22Rv1 (cell line): ENCODE measurements around the gene DIAPH2.

ENCODE experiments used
- H3K27ac ChIP-seq: fragments of 450-650 bp; 2 replicates; pipeline ENCODE4 v1.5.1; 2017
- ZFX ChIP-seq: fragments of 450-650 bp; IDR thresholded peaks from 2 replicates; pipeline ENCODE4 v1.6.1; 2017; ENCODE audit warnings: antibody characterized with exemption, borderline replicate concordance
- TF ChIP-seq, protein P1 (sequence below): fragments of 450-650 bp; IDR thresholded peaks from 2 replicates; pipeline ENCODE4 v1.5.1; 2017; ENCODE audit warnings: mild to moderate bottlenecking

Gene DIAPH2

GRCh38 chrX:97168646-97169045 lies 484.0 kb downstream of the DIAPH2 start:
- no peak overlapping the region for H3K27ac ChIP-seq
- TF ChIP-seq, protein P1, sequence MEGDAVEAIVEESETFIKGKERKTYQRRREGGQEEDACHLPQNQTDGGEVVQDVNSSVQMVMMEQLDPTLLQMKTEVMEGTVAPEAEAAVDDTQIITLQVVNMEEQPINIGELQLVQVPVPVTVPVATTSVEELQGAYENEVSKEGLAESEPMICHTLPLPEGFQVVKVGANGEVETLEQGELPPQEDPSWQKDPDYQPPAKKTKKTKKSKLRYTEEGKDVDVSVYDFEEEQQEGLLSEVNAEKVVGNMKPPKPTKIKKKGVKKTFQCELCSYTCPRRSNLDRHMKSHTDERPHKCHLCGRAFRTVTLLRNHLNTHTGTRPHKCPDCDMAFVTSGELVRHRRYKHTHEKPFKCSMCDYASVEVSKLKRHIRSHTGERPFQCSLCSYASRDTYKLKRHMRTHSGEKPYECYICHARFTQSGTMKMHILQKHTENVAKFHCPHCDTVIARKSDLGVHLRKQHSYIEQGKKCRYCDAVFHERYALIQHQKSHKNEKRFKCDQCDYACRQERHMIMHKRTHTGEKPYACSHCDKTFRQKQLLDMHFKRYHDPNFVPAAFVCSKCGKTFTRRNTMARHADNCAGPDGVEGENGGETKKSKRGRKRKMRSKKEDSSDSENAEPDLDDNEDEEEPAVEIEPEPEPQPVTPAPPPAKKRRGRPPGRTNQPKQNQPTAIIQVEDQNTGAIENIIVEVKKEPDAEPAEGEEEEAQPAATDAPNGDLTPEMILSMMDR, result no peak
- no peak for TF ChIP-seq ZFX

DNA sequence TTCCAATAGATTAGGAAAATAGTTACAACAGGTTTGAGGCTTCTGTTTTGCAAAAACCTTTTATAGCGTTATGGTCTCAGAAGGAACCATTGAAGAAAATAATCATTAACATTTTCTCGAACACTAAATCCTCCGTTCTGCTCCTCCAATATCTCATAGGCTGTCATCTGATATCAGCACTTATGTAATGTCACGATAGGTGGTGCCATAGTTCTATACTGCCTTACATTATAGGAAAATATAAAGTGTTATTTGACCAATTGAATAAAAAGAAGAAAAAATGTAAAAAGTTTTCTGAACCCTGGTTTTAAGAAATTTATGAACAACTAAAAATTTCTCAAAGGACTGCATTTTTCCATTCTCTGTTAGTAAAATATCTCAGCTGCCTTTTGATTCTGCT lies 490.5 kb downstream of the DIAPH2 start:
- no peak for TF ChIP-seq ZFX
- TF ChIP-seq, protein P1, result no peak

DNA sequence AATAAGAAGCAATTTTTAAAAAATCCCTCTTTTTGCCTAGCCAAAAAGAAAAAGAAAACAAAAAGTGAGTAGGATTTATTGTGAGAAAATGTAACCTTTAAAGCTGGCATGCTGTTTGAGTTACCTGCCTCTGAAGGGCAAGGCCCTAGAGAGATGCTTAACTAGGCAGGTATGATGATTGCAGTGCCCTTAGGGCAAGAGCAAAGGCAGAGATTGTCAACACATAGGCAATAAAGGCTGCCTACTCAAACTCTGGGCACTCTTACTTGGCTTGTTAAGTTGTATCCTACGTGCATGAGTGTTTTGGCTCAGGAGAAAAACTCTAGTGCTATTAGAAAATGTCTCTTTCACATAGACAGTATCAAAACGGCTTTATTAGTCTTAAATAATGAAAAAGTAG lies 505.0 kb downstream of the DIAPH2 start:
- TF ChIP-seq, protein P1, result no peak
- TF ChIP-seq ZFX, result no peak
- peak overlapping the region; percentile 84 for H3K27ac ChIP-seq

More for the DNA sequence above, 490.5 kb downstream of the DIAPH2 start:
- no peak overlapping the region for H3K27ac ChIP-seq

- TF ChIP-seq, protein P1, result no peak
- no peak for TF ChIP-seq ZFX
- H3K27ac ChIP-seq, result no peak overlapping the region
Observed at GRCh38 chrX:97199501-97199900, 514.9 kb downstream of the DIAPH2 start.

DNA sequence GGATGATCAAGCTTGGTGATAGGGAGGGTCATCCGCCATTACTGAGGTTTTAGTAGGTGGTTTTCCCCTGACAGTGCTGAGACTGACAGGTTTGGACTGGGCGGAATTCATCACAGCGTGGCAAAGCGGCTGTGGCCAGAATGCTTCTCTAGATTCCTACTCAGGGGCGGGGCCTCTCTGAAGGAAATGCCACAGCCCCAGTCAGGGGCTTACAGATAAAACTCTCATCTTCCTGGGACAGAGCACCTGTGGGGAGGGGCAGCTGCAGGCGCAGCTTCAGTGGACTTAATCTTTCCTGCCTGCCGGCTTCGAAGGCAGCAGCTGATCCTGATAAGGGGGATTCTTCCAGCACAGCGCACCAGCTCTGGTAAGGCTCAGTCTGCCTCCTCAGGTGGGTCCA lies 515.8 kb downstream of the DIAPH2 start:
- TF ChIP-seq, protein P1, result no peak
- TF ChIP-seq ZFX, result no peak
- no peak overlapping the region for H3K27ac ChIP-seq

- TF ChIP-seq ZFX, result no peak
- TF ChIP-seq, protein P1, result no peak
- 0 out of 2 replicates have a peak overlapping the region, but pooled peaks have one; percentile 23 for H3K27ac ChIP-seq
Observed at GRCh38 chrX:97210501-97210900, 525.9 kb downstream of the DIAPH2 start.

- 0 out of 2 replicates have a peak overlapping the region, but pooled peaks have one; percentile 23 for H3K27ac ChIP-seq
Observed at GRCh38 chrX:97211070-97211469, 526.4 kb downstream of the DIAPH2 start.

More at GRCh38 chrX:97211070-97211469, 526.4 kb downstream of the DIAPH2 start:
- no peak for TF ChIP-seq ZFX
- TF ChIP-seq, protein P1, result no peak
